NCI-H2196 (cell line): Measurements from ENCODE around the gene GPATCH11.

Source experiments
- DNase-seq: peaks from one replicate; lab custom pipeline; 2025; ENCODE audit not compliant: unreplicated experiment; lab: John Stamatoyannopoulos, UW

GPATCH11 gene

DNA sequence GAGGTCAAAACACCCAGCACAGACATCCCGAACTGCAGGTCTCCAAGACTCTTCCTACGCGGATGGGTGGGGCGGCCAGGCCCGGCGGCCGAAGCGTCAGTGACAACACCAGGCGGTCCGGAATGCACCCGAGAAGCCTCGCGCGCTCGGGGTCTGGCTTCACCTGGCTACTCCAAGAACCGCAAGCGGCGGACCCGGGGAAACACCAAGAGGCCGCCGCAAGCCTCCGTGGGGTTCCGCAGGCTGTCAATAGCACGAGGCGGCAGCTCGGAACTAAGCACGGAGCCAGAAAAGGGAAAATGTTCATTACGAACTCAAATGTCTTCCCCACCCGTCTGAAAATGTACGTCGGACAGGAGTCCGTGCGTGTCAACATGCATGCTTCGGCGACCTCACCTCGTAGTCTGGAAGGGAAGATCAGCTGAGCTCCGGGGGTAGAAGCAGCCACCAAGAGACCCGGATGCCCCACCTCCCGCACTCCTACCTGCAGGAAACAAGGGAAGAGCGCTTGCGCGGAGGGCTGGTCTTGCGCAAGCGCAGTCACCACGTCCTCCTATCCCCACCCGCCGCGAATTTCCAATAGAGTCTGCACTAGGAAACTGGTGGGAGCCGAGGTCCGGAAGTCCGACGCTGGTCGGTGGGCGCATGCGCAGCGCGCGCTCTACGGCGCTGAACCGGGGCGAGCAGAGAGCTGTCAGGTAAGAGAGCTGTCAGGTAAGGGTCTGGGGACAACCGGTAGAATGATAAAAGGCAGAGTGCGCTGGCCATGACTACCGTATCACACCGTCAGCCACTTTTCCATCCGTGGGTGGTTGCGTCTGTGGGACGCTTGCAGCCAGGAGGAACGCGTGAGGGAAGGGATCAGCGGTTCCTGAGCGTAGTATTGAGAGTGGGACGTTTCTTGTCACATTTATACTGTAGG lies at the start of gene GPATCH11, which contains the start of gene HEATR5B:
TSS of gene GPATCH11 (plus strand) at position 646 of the 922 bp plus-strand sequence. CDS start 3,864 bp downstream, outside the sequence.
TSS of gene HEATR5B (minus strand) at position 500 of the 922 bp plus-strand sequence. CDS start 958 bp downstream, outside the sequence.
- peak; percentile 98 for DNase-seq

- no peak for DNase-seq
Observed at GRCh38 chr2:37037771-37038170, 46.5 kb upstream of the GPATCH11 start.

DNA sequence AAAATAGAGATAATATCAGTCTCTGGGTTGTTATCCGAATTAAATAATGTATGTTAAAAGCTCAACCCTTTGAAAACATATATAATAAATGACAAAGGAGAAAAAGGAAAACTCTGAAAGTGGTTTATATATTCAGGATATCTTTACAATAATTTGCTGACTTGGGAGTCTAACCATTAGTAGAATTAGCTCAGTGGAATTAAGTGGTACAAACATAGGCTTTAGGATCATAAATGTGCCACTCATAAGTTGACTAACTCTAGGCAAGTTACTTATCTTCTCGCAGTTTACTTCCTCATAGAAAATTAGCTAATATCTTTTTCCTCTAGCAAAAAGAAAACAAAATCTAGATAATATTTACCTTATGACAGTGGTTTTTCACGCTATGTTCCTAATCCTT lies 44.7 kb upstream of the GPATCH11 start:
- DNase-seq, result no peak

- no peak for DNase-seq
Observed at GRCh38 chr2:37052600-37053332, 31.6 kb upstream of the GPATCH11 start.

- DNase-seq, result no peak
Observed at GRCh38 chr2:37059841-37060240, 24.5 kb upstream of the GPATCH11 start.

DNA sequence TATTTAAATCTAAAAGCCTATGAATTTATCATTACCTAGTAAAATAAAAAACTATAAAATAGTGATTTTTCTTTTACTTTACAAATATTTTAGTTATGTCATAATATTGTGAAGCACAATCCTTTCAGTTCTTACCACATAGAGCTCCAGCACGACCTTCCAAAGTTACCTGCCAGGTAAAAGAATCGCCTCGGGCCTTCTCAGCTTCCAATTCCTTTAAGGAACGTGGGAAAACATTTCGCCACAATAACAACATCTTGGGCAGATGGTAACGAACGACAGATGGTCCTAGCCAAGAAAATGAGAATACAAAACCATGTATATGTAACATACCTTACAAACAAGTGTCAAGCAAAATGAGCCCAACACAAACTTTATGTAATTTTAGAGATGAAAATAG lies 23.9 kb upstream of the GPATCH11 start:
- no peak for DNase-seq

- no peak for DNase-seq
Observed at GRCh38 chr2:37061013-37061711, 23.2 kb upstream of the GPATCH11 start.

DNA sequence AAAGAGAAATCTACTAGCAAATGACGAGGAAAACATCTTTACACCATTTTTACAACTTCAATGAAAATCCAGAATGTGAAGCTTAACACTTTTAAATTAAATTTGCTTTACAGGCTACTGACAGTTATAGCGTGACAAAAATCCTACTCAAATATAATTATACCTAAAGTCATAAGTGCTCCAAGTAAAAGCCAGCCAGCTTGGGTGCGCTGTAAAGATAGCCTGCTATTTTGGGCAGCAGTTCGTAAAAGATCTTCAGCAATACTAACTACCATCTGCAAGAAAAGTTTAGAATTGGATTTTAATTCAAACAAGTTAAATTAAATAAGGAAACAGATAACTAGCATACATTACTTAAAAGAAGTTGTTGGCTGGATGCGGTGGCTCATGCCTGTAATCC lies 22.5 kb upstream of the GPATCH11 start:
- no peak for DNase-seq

- DNase-seq, result no peak
Observed at GRCh38 chr2:37068686-37069085, 15.6 kb upstream of the GPATCH11 start.

DNA sequence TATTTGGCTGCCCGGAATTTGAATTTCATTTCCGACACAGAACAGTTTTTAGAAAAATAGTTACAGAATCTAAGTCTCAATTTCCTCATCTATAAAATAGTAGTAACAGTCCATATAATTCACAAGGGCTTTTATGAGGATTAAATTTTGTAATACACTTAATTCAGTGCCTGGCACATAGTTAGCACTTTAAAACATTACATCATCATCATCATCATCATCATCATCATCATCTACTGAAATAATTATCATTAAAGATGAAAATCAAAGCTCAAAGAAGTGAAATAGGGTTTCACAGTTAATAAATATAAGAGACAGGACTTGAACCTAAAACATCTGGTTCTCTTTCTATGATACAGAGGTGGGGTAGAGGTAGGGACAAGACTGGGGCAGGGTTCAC lies 13.4 kb upstream of the GPATCH11 start:
- DNase-seq, result no peak

GRCh38 chr2:37080266-37080665 lies 4.1 kb upstream of the GPATCH11 start:
- no peak for DNase-seq

DNA sequence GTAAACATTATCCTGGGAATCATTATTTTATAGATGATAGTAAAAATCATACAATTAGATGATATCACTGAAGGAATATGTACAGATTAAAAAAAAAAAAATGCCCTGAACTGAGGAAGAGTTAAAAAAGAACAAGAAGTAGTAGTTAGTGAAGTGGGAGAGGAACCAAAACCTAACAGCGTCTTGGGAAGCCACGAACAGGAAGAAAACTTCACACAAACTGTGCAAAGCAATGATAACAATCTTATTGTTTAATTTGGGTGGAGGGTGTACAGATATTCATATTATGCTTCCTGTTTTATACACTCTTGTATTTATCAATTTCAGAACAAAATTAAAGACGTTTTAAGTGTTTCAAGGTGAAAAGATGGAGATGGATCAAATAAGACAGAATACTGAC lies 3.6 kb upstream of the GPATCH11 start:
- no peak for DNase-seq

- DNase-seq, result no peak
Observed at GRCh38 chr2:37084797-37085196, 479 bp downstream of the GPATCH11 start.

DNA sequence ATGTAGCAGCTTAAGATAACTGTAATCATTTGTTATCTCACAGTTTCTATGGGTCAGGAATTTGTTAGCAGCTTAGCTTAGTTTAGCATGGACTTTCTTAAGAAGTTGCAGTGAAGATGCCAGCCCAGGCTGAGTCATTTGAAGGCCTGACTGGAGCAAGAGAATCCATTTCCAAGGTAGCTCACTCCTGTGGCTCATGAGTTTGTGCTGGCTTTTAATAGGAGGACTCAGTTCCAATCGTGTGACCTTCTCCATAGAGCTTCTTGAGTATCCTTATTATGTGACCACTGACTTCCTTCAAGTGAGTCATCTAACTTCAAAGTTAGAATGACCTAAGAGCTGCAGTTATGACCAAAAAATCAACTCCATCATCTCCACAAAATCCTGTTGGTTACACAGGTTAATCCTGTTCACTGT lies 1.4 kb downstream of the GPATCH11 start:
- DNase-seq, result no peak

- no peak for DNase-seq
Observed at GRCh38 chr2:37090019-37090477, 5.7 kb downstream of the GPATCH11 start.

- DNase-seq, result no peak
Observed at GRCh38 chr2:37091873-37092272, 7.6 kb downstream of the GPATCH11 start.

- DNase-seq, result no peak
Observed at GRCh38 chr2:37096568-37096967, 12.2 kb downstream of the GPATCH11 start.

DNA sequence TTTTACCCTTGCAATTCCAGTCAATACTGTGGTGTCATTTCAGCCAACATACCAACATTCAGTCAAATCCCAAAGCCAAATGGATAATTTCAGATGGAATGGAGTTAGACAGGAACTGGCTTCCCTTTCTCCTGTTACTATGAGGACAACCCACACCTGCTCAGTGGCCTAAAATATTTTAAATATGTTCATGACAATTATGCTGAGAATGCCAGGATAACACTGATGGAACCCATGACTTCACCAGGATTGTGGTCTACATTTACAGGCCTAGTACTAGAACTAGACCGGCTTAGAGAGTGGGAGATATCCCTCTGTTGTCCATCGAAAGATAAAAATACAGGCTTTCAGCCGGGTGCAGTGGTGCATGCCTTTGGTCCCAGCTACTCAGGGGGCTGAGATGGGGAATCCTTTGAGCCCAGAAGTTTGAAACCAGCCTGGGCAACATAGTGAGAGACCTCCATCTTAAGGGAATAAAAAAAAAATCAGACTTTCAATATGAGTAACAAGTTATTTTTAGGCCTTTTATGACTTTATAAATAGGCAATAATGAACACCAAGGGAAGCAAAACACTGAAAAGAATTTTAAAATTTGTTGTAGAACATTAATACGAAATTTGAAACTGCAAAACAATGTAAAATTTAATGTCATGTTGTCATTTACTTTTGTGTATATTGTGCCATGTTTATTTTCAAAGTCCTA lies 14.2 kb downstream of the GPATCH11 start:
- DNase-seq, result no peak

GRCh38 chr2:37100054-37100453 lies 15.7 kb downstream of the GPATCH11 start:
- DNase-seq, result no peak

DNA sequence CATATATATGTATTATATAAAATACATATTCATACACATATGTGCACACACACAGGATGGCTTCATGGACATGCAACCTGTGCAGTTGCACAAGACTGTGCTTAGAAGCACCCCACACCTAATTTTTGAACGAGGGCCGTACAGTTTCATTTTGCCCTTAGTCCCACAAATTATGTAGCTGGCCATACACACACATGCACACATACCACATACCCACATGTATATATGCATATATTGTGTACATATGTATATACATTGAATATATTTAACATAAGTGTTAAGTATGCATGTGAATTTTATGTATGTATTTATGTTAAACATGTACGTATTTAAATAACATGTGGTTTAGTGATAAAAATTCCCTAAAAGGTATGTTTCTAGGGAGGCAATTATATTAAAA lies 18.3 kb downstream of the GPATCH11 start:
- no peak for DNase-seq

GRCh38 chr2:37104178-37104577 lies 19.9 kb downstream of the GPATCH11 start:
- no peak for DNase-seq
